Fibroblast of lung (primary cell): ENCODE results near the gene GUCA1A.

Experiments
- EZH2 ChIP-seq: IDR thresholded peaks from 2 replicates; pipeline ENCODE4 v1.5.1; 2012; ENCODE audit warnings: low read length, control low read depth, mild to moderate bottlenecking; ENCODE audit errors: missing control alignments
- TF ChIP-seq, protein P1 (sequence below), 2 donors: IDR thresholded peaks in 1 of 2; conservative IDR thresholded peaks in 1 of 2; 1 replicate in 1 of 2; 2 replicates in 1 of 2; pipeline ENCODE4 v1.5.1; 2011 to 2012; ENCODE audit warnings: low read length in 2 of 2, control low read depth in 1 of 2, inconsistent platforms in 1 of 2, low read depth in 1 of 2, mild to moderate bottlenecking in 1 of 2

- TF ChIP-seq, protein P1, sequence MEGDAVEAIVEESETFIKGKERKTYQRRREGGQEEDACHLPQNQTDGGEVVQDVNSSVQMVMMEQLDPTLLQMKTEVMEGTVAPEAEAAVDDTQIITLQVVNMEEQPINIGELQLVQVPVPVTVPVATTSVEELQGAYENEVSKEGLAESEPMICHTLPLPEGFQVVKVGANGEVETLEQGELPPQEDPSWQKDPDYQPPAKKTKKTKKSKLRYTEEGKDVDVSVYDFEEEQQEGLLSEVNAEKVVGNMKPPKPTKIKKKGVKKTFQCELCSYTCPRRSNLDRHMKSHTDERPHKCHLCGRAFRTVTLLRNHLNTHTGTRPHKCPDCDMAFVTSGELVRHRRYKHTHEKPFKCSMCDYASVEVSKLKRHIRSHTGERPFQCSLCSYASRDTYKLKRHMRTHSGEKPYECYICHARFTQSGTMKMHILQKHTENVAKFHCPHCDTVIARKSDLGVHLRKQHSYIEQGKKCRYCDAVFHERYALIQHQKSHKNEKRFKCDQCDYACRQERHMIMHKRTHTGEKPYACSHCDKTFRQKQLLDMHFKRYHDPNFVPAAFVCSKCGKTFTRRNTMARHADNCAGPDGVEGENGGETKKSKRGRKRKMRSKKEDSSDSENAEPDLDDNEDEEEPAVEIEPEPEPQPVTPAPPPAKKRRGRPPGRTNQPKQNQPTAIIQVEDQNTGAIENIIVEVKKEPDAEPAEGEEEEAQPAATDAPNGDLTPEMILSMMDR (conservative IDR thresholded peaks at IDR 0.05 in 1 of 2, IDR thresholded peaks at IDR 0.05 in 1 of 2; ENCODE audit: low read depth in 1 of 2, low read length in 2 of 2) = no peak
- TF ChIP-seq EZH2 = no peak
Measured at GRCh38 chr6:42124223-42124836, 48.8 kb upstream of the GUCA1A start.
